ENCODE measurements around the gene PRR19.
A peak's percentile ranks its signal among the peaks of the same experiment; 100 is the strongest.

Gene PRR19

DNA sequence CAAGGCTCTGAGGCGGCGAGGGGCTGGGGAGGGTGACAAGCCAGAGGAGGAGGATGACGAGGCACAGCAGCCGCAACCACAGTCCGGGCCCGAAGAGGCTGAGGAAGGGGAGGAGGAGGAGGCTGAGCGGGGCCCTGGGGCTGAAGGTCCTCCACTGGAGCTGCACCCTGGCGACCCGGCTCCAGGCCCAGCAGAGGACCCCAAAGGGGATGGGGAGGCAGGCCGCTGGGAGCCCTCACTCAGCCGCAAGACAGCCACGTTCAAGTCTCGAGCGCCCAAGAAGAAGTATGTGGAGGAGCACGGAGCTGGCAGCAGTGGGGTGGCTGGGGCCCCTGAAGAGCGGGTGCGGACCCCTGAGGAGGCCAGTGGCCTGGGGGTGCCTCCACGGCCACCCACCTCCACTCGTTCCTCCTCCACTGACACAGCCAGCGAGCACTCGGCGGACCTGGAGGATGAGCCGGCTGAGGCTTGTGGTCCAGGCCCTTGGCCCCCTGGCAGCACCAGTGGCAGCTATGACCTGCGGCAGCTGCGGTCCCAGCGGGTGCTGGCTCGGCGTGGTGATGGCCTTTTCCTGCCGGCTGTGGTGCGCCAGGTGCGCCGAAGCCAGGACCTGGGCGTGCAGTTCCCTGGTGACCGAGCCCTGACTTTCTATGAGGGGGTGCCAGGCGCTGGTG is 29.9 kb upstream of the PRR19 start:
- no peak for DNase-seq (ENCODE audit: low read depth)

DNA sequence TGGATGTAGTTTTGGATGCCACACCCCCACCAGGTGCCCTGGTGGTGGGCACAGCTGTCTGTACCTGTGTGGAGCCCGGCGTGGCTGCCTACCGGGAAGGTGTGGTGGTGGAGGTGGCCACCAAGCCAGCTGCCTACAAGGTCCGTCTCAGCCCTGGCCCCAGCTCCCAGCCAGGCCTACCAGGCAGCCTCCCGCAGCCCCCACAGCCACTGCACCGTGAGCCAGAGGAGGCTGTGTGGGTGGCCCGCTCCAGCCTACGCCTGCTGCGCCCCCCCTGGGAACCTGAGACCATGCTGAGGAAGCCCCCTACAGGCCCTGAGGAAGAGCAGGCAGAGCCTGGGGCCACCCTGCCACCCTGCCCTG is 29.4 kb upstream of the PRR19 start:
- no peak for DNase-seq (ENCODE audit: low read depth)

DNA sequence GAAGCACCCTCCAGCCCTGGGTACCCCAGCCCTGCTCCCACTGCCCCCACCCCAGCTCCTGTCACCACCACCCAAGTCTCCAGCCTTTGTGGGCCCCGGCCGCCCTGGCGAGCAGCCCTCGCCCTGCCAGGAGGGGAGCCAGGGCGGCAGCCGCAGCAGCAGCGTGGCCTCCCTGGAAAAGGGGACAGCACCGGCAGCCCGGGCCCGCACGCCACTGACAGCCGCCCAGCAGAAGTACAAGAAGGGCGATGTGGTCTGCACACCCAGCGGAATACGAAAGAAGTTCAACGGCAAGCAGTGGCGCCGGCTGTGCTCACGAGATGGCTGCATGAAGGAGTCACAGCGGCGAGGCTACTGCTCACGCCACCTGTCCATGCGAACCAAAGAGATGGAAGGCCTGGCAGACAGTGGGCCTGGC is 28.9 kb upstream of the PRR19 start:
- DNase-seq (ENCODE audit: low read depth): no peak

DNA sequence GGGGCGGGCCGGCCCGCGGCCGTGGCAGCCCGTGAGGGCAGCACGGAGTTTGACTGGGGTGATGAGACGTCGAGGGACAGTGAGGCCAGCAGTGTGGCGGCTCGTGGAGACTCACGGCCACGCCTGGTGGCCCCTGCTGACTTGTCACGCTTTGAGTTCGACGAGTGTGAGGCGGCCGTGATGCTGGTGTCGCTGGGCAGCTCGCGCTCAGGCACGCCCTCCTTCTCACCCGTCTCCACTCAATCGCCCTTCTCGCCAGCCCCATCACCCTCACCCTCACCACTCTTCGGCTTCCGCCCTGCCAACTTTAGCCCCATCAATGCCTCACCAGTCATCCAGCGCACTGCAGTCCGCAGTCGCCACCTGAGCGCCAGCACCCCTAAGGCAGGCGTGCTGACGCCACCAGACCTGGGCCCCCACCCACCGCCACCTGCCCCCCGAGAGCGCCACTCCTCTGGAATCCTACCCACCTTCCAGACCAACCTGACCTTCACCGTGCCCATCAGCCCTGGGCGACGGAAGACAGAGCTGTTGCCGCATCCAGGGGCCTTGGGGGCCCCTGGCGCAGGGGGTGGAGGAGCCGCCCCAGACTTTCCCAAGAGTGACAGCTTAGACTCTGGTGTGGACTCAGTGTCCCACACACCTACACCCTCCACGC is 28.4 kb upstream of the PRR19 start:
- DNase-seq (ENCODE audit: low read depth): no peak

DNA sequence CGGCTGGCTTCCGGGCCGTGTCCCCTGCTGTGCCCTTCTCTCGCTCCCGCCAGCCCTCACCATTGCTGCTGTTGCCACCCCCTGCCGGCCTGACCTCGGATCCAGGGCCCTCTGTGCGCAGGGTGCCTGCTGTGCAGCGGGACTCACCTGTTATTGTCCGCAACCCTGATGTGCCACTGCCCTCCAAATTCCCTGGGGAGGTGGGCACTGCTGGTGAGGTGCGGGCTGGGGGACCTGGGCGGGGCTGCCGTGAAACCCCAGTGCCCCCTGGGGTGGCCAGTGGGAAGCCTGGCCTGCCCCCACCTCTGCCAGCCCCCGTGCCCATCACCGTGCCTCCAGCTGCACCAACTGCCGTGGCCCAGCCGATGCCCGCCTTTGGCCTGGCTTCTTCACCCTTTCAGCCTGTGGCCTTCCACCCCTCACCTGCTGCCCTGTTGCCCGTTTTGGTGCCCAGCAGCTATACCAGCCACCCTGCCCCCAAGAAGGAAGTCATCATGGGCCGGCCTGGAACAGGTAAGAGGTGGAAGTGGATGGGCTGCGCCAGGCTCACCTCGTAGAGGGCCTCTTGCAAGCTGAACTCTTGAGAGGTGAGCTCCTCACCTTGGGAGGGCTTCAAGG is 27.8 kb upstream of the PRR19 start:
- DNase-seq (ENCODE audit: low read depth): no peak

DNA sequence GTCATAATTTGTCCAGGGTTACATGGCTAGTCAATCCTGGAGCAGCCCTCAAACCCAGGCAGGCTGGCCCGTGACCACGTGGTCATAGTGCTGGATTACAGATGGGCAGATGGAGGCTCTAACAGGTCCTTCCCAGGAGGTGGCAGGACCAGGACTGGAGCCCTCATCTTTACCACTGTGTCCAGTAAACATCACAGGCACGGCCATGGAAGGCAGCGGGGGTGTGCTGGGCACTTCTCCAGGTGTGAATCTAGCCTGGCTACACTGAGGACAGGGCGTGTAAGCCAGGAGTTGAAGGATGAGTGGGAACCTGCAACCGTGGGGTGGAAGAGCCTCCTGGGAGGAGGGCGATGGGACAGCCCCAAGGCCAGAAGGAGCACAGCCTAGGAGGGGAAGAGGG is 26.8 kb upstream of the PRR19 start:
- no peak for DNase-seq (ENCODE audit: low read depth)

DNA sequence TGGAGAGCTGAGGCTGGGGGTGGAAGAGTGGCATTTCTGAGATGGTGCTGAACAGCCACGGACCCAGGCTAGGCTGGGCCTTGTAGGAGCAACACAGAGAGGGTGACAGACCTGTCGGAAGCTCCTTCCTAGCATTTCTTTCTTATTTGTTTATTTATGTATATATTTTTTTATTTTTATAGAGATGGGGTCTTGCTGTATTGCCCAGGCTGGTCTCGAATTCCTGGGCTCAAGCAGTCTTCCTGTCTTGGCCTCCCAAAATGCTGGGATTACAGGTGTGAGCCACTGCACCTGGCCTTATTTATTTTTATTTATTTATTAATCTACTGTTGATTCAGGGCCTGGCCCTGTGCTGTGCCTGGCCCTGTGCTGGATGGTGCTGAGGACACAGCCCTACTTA is 26.4 kb upstream of the PRR19 start:
- DNase-seq (ENCODE audit: low read depth): no peak

DNA sequence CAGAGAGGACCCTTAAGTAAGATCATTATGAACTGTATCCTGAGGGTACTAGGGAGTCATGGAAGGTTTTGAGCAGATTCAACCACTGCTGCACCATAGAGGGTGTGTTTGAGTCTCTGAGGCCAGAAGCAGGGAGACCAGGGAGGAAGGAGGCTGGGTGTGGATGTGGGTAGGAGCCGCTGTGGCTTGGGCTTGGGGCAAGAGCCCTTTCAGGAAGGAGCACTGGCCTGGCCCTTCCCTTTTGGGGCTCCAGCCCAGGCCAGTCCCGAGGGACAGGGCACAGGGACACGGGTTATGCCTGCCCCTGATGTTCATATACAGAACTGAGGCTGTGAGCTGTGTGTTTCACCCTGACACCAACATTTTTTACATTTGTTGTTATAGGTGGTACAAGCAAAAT is 25.6 kb upstream of the PRR19 start:
- DNase-seq (ENCODE audit: low read depth): no peak

DNA sequence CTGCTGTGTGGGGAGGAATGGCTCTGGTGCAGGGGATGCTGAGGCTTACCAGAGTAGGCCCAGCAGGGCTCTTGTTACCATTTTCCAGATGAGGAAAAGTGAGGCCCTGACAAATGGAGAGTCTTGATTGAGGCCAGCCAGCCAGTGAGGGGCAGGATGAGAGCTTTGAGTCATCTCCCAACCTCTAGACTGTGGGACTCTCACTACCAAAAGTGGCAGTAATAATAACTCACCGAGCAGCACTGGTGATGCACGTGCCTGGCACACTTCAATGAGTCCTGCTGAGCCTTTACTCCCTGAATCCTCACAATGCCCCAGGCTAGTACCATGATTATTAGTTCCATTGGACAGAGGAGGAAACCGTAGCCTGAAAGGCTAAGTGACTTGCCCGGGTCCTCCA is 25.1 kb upstream of the PRR19 start:
- DNase-seq (ENCODE audit: low read depth): no peak

DNA sequence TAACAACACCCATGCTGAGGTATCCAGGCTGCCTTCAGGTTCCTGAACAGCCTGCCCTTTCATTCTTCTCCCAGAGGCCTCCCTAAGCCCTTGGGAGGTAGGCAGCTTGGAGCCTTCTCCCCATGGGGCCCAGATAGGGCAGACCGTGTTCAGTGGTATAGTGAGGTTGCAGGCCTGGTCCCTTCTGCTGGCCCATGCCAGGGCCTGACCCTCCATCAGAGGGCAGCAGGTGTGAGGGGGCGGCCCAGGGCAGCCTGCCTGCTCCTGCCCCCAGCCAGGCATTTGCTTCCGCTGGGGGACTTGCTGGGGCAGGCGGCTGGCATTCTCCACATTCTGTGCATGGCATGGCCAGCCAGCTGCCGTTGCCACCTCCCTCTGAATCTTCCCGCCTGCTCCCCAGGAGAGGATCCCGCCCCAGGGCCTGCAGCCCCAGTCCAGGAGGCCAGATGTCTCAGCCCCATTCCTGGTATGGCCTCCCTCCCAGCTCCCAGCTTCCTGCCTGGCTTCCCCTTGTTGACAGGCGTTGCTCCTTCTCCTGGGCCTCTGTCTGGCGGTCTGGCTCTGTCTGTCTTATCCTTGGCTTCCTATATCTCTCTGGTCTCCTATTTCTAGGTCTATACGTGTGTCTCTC is 24.0 kb upstream of the PRR19 start:
- no peak for DNase-seq (ENCODE audit: low read depth)

DNA sequence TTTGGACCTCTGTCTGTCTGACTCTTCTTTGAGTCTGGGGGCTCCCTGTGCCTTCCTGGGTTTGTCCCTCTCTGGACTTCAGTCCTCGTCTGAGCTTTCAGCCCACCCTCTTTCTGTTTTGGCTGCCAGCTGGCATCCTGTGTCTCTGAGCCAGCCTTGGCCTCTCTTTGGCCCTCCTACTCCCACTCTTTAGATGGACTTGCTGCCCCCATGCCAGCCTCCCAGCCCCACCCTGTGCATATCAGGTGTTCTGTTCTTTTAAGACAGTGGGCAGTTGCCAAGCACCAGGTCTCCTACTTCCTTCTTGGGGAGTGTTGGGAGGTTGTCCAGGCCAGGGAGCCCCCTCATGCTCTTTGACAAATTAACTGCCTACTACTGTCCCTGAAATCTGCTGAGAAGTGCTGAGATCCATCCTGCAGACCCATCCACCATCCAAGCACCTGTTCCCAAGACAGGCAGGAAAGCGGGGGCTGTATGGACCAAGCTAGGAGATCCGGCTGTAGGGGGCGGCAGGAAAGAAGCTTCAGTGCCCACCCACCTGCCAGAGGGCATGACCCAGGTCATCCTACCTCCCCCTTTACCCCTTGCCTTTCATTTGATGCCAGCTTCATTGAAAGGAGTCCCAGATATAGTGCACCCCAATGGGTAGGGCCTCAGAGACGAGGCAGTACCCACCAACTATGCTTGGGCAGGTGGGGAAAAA is 23.3 kb upstream of the PRR19 start:
- DNase-seq (ENCODE audit: low read depth): no peak

DNA sequence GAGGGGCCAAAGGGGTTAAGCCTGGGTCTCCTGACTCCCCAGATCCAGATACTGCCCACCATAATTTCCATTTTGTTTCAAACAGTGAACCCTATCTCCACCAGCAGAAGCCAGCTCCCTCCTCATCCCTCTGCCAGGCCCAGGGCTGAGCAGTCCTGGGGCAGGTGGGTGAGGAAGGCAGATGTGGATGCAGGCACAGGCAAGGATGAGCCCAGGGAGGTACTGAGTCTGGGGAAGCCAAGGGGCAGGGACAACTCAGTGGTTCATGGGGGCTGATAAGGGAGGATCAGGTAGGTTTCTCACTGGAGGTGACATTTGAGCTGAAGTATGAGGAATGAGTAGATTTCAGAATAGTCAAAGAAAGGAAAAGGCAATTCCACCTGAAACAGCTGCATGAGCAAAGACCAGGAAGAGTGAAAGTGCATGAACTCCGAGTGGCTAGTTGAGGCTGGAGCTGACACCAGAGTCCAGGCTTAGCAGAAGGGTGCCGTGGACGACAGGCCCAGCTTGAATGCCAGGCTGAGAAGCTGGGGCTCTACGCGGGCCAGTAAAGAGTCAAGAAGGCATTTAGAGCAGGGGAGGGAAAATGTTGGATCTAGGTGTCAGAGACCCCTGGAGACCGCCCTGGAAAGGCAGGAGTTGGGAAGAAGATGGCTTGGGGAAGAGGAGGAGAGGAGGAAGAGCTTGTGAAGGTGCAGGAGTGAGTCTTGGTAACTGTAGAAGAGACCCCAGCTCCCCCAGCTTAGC is 22.6 kb upstream of the PRR19 start:
- no peak for DNase-seq (ENCODE audit: low read depth)

DNA sequence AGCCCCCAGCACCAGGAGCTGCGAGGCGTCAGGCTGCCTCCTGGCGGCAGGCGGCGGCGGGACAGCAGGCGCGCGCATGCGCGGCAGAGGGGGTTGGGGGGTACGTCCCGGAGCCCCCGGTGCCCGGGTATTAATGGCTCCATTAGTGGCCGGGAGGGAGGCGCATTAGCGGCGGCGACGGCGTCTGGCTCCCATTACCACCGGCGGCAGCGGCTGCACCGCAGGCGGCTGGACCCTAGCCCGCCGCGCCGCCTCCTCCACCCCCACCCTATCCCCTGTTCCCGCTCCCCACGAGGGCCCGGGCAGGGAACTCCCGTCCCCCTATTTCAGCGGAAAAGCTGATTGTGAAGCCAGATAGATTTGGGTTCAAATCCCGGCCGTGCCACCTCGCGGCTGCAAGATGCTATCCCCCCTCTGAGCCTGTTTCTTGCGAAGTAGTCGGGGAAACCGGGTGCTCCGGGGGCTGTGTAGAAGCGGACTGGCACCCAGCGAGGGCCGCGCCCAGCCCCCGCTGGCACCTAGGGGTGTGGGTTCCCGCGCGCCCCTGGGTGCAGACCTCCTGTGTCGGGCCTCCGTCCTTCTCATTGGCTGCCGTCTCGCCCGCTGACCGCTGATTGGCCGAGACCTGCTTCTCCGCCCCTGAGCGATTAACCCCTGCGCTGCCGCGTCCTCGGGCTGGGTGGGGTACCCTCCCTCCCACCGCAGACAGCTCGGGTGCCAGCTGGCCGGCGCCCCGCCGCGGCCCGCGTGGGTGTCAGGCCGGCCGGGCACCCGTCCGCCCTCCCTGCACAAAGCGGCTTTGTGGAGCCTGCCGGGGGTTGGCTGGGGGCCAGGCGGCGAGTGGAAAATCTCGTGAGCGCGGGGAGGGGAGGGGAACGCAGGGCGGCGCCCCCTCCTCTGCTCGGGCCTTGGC is 21.8 kb upstream of the PRR19 start:
- peak; percentile 69 for DNase-seq (ENCODE audit: low read depth)

DNA sequence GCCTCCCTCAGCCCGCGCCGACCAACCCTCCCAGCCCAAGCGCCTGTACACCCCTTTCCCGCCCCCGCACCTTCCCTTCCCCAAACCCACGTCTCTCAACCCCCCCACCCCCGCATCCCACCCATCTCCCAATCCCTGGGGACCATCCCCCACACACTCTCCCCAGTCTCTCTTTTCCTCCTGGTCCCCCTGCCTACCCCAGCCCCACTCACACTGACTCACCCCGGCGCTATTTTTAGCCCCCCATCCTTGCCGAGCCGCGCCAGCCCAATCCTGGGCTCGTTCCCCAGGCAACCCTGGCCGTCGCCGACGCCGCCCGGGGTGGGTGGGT is 21.2 kb upstream of the PRR19 start:
- DNase-seq (ENCODE audit: low read depth): no peak

DNA sequence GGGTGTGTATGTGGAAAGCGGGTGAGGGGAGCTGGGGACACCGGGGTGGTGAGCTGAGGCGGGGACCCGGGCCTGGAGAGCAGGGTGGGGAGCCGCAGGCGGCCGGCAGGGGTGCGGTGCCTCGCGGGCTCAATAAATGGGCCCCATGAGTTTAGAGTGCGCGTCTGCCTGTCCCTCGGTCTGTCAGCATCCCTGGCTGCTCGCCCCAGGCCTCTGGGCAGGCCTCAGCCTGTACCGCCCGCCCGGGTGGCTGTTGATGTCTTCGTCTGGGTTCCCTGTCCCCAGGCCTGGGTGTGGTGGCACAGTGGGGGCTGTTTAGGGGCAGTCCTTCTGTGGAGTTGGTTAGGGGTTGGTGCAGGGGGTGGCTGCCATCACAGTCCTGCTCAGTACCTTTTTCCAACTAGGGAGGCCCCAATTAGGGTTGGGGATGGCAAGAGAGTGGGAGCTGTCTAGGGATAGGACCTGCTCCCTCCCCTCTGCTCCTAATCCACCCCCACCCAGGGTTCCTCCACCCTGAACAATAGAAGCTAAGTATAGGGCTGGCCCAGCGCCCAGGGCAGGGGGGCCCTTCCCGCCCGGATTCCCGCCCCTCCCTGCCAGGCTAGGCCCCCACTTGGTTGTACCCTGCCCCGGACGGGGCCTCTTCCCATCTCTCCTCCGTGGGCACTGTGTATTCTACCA is 20.6 kb upstream of the PRR19 start:
- DNase-seq (ENCODE audit: low read depth): no peak

DNA sequence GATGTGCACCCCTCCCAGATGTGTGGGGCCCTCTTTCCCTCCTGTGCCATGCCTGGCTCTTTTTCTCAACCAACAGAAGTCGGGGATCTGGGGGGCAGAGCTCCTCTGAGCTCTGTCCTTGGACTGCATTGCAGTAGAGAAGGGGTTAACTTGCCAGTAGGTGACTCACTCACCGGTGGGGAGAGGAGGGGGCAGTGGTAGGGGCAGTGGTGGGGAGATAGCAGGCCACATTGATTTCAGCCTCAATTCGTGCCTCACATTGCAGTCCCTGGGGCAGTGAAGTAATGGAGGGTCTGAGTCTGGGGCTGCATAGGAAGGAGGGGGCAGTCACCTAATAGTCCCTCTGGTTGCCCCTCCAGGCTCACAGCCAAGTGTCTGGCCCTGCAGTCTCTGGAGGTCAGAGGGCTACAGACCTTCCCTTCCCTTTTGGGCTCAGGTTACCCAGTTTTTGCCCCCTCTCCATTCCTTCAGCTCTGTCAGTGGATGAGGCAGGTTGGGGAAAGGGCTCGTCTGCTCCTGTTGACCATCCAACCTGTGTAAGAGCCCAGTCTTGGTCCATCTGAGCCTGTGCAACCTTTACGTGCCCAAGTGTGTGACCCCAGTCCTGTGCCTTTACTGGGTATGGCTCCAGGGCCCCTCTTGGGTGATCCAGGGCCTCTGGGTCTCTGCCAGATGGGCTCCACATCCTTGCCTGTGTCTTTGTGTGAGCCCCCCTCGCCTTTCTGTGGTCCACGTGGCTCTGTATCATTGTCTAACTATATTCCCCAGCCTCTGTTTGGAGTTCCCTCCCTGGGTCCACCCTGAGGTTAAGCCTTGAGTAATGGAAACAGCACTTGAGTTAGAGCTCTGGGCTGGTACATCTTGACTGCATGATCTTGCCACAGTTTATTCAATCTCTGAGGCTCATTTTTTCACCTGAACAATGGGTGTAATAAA is 19.8 kb upstream of the PRR19 start:
- DNase-seq (ENCODE audit: low read depth): no peak

DNA sequence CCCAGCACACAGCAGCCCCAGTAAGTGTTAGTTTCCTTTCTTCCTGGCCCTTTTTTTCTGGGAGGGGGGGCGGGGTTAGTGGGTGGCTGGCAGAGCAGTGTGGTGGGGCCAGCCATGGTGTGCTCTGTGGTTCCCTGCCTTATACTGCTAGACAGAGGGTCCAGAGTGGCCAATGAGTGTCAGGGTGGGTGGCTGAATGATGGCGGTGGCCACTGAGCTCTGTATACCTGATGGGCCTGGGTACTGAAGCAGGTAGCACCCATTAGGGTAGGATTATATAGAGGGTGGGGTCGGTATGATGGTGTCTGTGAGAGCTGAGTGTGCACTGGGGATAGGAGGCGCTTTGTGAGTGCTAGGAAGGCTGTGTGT is 19.1 kb upstream of the PRR19 start:
- no peak for DNase-seq (ENCODE audit: low read depth)

DNA sequence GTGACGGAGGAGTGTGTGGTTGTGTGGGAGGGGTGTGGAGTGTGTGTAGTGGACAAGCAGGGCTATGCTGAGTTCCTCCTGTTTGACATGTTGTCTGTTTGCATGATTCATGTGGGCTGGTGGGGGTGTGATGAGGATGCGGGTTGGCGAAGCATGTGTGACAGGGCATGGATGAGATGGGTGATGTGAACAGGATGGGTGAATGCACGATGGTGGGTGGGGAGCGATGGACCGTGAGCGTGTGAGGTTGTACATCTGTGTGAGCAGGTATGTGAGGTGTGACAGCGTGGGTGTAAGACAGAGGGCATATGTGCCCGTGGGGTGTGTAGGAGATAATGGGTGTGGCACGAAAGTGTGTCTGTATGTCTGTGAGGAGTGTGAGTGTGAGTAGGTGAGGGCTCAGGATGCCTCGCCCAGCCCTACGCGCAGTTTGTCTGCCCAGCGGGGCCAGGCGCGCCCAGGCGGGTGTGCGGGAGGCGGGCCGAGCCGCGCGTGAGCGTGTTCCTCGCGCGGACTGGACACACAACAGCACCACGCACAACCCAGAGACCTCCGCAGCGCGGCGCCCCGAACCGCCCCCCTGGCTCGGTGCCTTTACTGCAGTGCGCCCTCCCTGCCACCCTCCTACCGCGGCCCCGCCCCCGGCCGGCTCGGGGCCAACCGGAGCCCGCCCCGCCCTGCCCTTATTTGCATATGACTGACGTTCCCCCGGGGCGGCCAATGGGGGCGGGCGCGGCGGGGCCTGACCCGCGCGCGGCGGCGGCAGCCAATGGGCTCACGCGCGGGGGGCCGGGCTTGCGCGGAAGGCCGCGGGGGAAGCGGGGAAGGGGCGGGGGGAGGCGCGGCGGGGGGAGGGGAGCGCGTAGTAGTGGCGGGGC is 18.5 kb upstream of the PRR19 start:
- DNase-seq (ENCODE audit: low read depth): peak; percentile 96
